Retina (tissue), 1 donor: ENCODE measurements around the gene FAM53A.
A peak's percentile ranks its signal among the peaks of the same experiment; 100 is the strongest.

Source experiments
- DNase-seq: peaks from one replicate; pipeline ENCODE4 v3.0.0-alpha.2; 2016

The FAM53A gene, protein sequence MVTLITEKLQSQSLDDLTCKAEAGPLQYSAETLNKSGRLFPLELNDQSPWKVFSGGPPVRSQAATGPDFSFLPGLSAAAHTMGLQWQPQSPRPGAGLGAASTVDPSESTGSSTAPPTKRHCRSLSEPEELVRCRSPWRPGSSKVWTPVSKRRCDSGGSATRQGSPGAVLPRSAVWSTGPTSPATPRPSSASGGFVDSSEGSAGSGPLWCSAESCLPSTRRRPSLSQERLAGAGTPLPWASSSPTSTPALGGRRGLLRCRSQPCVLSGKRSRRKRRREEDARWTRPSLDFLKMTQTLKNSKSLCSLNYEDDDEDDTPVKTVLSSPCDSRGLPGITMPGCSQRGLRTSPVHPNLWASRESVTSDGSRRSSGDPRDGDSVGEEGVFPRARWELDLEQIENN

DNA sequence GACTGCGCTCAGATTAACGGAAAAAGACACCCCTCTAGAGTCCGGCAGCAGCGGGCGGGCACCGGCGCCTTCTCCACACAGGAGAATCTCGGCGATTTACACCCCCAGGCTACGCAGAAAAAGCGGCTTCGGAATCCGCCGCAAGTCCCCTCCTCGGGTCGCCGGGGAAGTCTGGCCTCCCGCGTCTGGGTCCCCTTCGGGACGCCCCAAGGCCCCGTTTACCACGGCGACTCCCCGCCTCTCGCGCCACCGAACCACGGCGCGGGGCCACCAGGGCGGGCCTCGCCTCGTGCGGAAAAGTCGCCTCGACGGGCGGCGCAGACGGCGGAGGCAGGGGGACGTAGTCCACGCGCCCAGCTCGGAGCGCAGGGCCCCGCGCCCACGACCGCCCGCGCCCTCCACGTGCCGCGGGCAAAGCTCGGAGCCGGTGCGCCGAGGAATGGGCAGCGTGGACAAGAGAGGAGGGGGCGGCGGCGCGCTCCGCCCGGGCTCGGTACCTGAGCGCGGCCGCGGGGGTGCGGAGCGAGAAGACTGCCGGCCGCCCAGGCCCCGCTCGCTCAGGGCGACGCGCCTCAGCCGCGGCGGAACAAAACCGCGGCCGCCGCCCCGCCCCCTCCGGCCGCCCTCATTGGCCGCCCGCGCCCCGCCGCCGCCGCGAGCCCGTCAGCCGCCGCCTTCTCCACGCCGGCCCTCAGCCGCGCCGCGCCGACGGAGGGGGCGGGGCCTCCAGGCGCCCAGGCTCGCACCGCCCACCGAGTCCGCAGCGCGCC lies at the start of gene FAM53A:
Gene FAM53A (minus strand): TSS at position 578 of the 770 bp plus-strand sequence. CDS start 15,572 bp downstream, outside the sequence.
- peak; percentile 76 for DNase-seq

DNA sequence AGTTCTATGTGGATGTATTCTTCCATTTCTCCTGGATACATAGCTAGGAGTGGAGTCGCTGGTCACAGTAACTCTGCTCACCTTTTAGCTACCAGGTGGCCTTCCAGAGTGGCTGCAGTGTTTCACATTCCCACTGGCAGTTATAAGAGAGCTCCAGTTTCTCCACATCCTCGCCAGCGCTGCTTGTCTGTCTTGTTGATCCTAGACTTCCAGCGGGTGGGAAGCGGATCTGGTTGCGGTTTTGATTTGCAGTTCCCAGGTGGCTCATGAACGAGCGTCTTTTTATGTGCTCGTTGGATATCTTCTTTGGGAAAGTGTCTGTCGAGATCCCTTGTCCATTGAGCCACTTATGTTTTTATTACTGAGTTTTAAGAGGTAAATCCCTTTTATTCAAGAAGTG lies 48.8 kb upstream of the FAM53A start:
- no peak for DNase-seq

DNA sequence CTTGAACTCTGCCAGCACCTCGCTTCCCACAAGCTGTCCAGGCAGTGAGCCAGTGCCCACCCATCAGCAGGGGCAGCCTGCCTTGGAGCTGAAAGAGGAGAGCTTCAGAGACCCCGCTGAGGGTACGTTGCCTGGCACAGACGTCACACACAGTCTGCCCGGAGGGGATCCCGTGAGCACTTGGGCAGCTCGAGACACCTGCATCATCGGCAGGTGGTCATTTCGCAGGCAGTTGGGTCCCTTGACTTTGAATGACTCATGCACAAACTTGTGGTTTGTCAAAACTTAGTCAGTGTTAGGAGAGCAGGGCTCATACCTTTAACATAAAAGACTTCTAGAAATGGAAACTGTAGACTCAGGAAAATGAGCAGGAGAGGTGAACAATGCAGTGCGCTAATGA lies 47.1 kb upstream of the FAM53A start:
- DNase-seq: no peak

DNA sequence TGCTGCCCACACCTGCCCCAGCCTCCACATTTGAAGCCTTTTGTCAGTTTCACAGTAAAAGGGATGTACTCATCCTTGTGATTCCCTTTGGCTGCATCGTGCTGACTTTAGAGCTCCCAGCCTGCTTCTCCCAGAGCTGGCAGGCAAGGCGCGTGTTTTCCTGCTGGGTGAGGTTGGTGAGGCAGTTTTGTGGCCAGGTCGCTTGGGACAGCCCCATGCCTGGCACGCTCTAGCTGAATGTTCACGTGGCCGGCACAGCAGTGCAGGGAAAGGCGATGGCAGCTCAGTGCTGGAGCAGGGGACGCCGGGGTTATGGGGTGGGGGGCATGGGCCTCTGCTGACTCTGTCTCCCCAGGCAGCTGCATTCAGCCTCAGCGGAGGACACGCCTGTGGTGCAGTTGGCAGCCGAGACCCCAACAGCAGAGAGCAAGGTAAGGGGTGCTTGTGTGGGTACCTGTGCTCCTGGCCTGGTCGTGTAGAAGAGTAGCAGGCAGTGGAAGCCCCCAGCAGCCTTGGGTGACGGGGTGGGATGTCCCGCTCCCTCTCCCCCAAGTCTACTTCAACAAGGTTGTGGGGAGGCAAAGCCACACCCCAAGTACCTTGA lies 46.5 kb upstream of the FAM53A start:
- DNase-seq: no peak

DNA sequence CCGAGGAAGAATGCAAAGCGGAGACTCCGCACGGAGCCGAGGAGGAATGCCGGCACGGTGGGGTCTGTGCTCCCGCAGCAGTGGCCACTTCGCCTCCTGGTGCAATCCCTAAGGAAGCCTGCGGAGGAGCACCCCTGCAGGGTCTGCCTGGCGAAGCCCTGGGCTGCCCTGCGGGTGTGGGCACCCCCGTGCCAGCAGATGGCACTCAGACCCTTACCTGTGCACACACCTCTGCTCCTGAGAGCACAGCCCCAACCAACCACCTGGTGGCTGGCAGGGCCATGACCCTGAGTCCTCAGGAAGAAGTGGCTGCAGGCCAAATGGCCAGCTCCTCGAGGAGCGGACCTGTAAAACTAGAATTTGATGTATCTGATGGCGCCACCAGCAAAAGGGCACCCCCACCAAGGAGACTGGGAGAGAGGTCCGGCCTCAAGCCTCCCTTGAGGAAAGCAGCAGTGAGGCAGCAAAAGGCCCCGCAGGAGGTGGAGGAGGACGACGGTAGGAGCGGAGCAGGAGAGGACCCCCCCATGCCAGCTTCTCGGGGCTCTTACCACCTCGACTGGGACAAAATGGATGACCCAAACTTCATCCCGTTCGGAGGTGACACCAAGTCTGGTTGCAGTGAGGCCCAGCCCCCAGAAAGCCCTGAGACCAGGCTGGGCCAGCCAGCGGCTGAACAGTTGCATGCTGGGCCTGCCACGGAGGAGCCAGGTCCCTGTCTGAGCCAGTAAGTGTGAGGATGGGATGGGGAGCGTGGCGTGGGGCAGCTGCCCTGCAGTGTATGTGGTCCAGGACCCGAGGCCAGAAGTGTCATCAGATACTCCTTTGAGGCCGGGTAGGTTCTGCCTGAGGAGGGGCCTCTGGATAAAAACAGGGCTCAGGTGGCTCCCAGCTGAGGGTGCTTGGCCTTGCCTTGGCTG lies 44.2 kb upstream of the FAM53A start:
- DNase-seq: no peak

DNA sequence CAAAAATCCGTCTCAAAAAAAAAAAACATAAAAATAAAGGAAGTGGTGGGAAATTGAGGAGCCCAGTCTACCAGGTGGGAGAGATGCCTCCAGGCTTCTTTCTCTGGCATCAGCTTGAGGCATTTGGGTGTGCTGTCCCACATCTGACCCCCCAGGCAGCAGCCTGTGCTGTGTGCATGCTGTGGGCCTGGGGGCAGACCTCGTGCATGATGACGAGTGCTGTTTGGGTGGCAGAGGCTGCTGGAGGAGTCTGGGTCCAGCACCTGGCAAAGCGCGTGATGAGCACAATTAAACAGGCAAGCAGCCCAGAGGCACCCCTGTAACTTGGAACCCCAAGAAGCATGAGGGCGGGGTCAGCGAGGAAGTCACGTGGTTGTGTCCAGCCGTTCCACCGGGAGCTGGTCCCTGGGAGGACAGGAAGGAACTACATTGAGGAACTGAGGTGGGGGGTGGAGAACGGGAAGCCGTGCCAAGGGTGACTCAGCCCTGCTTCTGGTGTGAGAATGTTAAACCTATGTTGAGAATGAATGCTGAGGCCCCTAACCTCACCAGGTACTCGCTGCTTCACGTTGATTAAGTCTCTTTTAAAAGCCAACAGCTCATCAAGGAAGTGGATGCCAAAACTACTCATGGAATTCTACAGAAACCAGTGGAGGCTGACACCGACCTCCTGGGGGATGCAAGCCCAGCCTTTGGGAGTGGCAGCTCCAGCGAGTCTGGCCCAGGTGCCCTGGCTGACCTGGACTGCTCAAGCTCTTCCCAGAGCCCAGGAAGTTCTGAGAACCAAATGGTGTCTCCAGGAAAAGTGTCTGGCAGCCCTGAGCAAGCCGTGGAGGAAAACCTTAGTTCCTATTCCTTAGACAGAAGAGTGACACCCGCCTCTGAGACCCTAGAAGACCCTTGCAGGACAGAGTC lies 43.3 kb upstream of the FAM53A start:
- DNase-seq: no peak

DNA sequence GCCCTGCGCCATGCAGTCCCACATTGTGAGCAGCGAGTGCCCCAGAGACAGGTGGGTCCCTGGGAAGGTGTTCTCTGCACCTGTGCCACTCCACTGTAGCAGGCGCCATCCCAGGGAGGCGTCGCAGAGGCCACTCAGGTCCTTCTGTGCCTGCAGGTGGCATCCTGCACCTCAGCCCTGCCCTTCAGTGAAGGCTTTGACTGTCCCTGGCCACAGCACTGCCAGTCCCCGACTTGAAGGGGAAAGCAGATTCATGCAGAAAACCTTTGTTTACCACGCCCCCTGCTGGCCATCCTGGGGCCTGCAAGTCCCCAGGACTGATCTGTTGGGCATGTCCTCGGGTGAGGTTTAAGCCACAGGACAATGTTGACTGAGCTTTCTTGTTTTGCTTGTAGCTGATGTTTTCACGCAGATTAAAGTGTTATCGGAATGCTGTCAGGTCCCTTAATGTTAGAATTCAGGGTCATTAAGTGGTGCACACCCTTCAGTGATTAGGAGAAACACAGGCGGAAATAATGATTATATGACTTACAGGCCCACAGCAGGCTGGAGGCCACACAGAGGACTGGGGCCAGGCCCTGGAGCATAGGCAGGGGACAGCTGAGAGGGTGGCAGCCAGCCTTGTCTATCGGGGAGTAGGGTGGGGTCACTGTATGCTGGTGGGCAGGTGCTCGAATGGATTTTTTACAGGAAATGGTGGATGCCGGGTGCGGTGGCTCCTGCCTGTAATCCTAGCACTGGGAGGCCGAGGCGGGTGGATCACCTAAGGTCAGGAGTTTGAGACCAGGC lies 42.2 kb upstream of the FAM53A start:
- DNase-seq: peak; percentile 92

DNA sequence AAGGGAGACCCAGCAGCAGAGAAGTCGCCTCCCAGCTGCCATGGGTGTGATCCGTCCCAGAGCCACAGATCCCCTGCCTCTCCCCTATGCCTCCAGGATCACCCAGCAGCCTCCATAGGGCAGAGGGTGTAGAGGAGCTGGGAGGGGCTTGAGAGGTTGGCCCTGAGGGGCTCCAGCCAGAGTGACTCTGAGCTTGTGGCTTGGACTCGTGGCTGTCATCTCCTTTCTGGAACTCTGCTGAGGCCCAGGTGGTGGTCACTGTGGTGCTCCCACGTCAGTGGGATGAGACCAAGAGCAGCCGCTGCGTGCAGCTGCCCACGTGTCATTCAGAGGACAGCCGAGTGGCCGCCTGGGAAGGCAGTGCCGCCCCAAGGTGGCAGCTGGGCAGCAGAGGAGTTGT lies 41.4 kb upstream of the FAM53A start:
- no peak for DNase-seq

DNA sequence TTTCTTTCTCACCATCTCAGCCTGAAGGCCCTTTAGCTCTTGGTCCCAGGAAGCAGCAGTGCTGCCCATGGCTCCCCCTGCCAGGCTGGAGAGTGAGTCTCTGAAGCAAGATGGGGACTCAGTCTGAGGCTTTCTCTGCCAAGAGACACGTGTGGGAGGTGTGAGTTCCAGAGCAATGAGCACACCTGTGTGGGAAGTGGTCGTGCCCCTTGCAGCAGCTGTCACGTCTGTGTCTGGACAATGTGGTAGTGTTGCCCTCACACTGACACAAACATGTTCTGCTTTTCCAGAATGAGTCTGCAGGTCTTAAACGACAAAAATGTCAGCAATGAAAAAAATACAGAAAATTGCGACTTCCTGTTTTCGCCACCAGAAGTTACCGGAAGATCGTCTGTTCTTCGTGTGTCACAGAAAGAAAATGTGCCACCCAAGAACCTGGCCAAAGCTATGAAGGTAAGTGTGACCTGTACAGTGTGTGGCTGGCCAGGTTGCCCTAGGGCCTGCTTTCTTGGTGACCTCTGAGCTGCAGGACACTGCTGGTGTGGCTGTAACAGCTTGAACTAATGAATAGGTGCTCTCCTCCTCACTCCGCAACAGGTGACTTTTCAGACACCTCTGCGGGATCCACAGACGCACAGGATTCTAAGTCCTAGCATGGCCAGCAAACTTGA lies 39.2 kb upstream of the FAM53A start:
- no peak for DNase-seq

DNA sequence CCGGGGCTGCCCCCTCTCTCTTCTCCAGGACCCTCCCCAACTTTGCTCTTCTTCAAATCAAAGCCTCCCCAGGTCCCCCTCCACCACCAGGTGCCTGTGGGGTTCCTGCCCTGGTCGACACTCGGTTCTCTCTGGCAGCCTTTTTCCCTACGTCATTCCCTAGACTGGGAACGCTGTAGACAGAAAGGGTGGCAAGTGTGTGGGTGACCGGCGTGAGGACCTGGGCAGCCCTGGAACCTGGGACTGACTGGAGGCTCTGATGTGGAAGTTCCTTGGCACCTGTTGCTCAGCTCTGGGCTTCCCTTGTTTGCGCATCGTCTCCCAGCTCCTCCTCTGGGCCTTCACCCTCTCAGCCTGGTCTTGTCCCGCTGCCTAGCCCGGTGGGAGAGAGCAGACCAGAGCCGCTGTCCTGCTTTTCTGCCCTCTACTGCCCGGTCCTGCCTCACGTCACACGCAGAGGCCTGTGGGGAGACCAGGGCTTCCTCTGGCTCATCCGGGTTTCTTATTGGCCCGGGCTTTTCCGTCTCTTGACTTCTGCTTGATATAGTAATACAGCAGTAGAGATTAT lies 38.5 kb upstream of the FAM53A start:
- no peak for DNase-seq

DNA sequence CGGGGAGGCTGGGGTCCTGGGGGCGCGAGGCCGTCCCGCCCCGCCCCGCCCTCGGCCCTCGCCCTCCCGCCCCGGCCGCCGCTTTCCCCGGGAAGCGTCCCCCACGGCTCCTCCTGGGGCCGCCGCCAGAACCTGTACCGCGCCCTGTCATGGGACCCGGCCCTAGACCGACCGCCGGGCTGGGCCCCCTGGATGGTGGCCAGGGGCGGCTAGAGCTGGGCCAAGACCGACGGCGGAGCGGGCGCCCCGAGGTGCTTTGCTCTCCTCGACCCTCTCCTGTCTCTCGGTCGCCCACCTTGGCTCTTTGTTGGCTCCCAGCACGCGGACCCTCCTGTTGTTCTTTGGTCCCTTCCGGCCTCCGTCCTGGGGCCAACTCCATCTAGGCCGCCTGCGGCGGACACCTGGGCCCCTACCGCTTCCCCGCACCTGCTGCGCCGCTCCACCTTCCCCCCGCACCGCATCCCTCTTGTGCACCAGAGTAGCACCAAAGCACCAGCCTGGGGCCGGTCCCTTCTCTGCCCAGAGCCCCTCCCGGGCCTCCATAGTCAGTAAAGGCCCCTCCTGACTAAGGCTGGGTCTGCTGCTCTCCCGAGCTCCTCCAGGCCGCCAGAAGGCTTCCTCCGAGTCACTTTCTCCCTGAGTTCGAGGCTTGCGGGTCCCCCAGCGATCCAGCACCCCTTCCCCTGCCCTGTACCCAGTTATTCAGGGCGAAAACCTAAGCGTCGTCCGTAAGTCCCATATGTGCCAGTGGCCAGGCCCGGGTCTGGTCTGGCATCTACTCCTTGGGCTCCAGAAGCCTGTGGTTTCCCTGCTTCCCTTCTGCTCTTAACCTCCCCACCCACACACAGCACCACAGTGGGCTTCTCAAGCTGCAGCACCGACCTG lies 37.8 kb upstream of the FAM53A start:
- no peak for DNase-seq

DNA sequence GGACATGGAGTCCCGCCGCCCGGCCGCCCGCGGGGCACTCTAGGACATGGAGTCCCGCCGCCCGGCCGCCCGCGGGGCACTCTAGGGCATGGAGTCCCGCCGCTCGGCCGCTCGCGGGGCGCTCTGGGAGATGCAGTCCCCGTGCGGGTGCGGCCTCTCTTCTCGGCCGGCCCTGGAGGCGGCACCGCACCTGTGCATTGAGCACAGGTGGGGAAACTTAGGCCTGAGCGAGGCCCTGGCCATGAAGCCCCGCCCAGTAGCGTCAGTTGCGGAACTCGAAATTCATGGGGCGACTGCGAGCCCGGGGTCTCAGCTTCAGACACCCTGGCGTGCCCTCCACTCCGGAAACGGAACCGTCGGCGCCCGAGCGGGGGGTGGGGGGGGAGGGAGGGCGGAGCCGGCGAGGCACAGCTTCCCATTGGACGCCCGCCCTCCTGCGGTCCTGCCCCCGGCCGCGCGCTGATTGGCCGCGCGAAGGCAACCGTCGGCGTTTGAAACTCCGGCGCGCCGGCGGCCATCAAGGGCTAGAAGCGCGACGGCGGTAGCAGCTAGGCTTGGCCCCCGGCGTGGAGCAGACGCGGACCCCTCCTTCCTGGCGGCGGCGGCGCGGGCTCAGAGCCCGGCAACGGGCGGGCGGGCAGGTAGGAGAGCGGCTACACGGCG lies 37.0 kb upstream of the FAM53A start, which contains the start of the genes TACC3 and TMEM129:
Gene TACC3 (plus strand): TSS at position 519 of the 663 bp plus-strand sequence. CDS start 1,901 bp downstream, outside the sequence.
Gene TMEM129 (minus strand): TSS at position 321 of the 663 bp plus-strand sequence. CDS start 486 bp downstream, outside the sequence.
- DNase-seq: peak; percentile 94

DNA sequence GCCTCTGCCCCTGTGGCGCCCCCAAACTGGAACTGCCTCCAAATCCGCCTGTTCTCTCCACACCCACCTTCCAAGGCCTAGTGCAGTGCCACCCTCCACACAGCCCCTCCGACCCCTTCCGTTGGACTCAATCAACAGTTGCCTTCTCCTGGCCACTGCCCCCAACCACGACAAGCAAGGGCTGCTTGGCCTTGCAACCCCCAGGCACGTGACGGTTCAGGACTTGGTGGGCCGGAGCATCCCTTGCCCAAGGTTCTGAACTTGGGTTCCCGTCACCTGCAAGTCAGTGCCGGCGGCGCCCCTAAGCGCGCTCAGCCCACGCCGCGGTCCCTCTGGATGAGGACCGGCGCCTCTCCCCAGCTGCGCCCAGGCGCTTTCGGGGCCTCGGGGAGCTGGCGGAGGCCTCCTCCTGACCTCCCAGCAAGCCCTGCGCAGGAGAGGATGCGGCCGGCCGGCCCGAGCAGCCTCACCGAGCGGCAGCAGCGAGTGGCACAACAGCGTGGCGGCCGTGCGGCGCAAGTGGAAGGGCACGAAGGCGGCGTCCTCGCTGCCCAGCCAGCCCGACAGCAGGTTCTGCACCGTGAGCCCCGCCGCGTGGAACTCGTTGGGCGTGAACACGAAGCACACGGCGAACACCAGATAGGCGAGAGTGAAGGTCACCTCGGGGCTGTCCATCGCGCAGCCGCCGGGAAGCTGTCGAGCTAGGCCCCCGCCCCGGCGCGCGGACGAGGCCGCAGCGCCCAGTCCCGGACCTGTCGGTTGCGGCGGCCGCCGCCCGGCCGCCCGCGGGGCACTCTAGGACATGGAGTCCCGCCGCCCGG lies 36.3 kb upstream of the FAM53A start:
- DNase-seq: peak; percentile 81

DNA sequence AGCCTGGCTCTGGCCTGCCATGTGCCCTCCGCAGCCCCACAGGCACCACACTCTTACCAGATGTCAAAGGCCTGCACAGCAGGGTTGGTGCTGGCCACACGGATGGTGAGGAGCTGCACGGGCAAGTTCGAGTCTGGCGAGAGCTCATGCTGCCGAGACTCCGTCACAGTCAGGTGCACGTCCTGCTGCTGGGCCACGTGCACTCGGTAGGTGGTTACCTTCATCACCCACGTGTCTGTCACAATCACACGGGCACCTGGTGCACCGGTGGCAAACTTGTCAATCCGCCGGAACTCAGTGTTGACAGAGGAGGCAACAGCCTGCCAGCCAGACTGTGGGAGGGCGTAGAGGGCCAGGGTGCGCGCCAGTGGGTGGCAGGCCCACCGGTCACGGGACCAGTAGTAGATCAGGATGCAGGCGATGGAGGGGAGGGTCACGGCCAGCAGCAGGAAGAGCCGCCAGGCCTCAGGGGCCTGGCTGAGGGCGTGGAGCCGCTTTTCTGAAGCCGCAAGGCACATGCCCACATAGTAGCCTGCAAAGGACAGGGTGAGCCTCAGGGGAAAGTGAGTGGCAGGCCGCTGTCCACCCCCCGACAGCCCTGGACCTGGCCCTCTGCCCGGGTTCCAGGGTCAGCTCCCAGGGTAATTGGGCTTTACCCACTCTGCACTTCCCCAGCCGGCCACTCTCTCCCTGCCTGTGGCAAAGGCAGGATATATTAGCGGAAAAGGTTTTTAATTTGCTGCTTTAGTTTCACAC lies 34.2 kb upstream of the FAM53A start:
- DNase-seq: no peak

DNA sequence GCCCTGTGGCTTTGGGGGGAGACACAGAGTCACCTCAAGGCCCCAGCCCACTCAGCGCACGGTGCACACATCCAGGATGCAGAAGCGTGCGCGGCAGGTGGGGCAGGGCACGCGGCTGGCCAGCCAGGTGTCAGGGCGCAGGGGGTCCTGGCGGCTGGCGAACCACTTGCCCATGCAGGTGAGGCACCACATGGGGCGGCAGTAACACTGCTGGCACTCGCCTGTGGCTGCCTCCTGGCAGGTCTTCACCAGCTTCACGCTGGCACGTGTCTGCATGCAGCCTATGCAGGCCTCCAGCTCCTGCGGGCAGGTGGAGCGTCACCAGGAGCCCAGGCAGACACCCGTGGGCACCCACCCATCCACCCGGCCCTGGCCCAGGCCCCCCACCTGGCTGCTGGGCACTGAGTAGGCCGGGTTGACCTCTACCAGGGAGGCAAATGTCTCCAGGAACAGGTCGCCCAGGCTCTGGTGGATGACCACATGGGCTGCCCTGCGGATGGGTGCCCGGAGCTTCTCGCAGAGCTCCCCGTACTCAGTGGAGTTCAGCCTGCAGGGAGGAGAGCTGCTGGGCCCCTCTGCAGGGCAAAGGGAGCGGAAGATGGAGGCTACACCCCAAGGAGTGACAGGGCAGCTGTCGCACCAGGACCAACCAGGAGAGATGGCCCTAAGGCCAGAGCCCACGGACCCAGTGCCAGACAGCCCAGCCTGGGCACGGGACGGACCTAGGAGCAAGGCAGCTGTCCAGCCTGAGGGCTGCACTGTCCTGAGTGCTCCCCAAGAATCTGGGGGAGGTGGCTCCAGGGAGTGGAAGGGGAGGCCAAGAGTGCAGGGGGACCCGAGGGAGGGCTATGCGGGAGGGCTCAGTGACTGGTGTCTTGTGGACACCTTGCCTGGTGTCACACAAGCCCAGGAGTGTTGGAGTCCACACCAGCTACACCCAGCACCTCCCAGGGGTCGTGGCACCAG lies 33.3 kb upstream of the FAM53A start:
- no peak for DNase-seq
